Prostate gland (tissue), 2 donors: ENCODE results near the gene ROBO1.

ENCODE experiments used
- CTCF ChIP-seq, 4 experiments: fragments of 200-600 bp in 2 of 4; fragments of 450-650 bp in 2 of 4; sonication (generic) in 2 of 4; IDR thresholded peaks; 1 replicate in 3 of 4; 2 replicates in 1 of 4; pipeline ENCODE4 v1.5.1; 2016 to 2019; ENCODE audit warnings: antibody characterized with exemption in 4 of 4, mild to moderate bottlenecking in 2 of 4, moderate library complexity in 2 of 4
- POLR2AphosphoS5 ChIP-seq: sonication (generic); formaldehyde crosslinking; IDR thresholded peaks from one replicate; pipeline ENCODE4 v1.6.1; 2017; ENCODE audit warnings: antibody characterized with exemption

GRCh38 chr3:79009861-79010260 is 757.9 kb downstream of the ROBO1 start:
- TF ChIP-seq CTCF (IDR thresholded peaks at IDR 0.05): no peak
- TF ChIP-seq POLR2AphosphoS5: no peak
